Stimulated activated naive CD4-positive, alpha-beta T cell treated with Interleukin-2 at 50 U/mL for 16 hours (primary cell): ENCODE results near the gene WDR47.
A peak's percentile ranks its signal among the peaks of the same experiment; 100 is the strongest.

ENCODE experiments used
- DNase-seq: peaks from one replicate; lab custom pipeline; 2025; lab: John Stamatoyannopoulos, UW

The WDR47 gene

DNA sequence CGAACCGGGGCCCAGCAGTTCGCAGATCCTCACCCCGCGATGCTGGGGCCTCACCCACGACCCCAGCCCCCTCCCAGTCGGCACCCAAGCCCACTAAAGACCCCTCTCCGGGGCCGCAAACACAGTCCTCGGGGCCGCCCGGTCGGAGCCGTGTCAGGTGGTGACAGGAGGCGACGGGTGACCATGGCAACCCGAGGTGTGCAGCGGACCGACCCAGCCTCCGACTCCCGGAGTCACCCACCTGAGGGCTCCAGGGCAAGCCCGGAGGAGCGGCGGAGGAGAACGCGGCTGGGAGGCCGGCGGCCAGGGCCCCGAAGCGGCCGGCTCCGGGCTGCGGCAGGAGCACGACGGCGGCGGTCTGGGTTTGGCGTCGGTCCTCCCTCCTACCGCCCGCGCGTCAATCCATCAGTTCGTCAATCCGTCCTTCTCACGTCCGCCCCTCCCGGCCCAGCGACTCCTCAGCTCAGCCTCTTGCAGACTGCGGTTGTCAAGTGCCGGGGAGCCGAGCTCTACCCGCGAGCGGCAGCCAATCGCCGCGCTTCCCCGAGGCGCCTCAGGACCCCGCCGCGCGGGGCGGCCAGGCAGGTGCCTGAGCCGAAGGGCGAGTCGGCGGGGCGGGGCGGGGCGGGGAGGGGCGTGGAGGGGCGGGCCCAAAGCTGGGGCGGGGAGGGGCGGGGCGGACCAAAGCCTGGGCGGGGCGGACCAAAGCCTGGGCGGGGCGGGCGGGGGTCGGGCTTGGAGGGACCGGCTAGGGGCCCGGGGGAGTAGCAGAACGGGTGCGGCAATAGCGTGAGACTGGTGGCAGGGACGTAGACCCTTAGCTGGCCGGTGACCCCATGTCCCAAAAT is at the start of gene WDR47:
TSS of gene WDR47 (minus strand) at position 482 of the 848 bp plus-strand sequence. CDS start 18,590 bp downstream, outside the sequence.
- DNase-seq: peak; percentile 95

DNA sequence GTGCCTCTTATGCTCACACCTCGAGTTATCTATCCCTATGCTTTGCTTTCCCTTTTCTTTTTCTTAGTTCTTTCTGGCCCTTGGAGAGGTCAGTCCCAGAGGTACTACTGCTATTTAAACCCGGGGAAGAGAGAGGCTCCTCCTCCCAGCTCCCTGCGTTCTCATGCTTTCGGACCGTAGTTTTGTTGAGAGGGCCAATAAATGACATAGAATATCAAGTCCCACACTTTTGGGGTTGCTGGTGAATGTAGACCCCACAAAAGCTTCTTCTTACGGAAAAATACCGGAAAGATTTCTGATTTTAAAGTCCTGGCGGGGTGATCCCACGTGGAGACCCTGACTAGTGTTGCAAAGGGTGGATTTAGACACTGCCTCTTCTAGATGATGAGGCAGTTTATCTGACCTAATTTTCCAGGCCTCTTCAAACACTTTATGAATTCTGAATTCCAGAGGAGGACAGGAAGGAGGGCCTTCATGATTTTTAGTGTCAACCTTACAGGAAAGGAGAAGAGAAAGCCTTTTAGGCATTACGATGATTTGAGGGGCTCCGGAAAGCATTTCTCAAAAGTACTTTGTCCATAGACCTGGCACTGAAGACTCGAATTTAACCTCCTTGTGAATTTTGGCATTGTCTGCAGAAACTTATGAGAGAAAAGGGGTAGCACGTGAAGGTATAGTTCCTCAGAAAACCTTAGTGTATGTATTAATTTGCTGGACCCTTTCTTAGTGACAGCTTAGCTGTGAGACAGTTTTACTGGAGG is 49.4 kb upstream of the WDR47 start:
- DNase-seq: no peak

DNA sequence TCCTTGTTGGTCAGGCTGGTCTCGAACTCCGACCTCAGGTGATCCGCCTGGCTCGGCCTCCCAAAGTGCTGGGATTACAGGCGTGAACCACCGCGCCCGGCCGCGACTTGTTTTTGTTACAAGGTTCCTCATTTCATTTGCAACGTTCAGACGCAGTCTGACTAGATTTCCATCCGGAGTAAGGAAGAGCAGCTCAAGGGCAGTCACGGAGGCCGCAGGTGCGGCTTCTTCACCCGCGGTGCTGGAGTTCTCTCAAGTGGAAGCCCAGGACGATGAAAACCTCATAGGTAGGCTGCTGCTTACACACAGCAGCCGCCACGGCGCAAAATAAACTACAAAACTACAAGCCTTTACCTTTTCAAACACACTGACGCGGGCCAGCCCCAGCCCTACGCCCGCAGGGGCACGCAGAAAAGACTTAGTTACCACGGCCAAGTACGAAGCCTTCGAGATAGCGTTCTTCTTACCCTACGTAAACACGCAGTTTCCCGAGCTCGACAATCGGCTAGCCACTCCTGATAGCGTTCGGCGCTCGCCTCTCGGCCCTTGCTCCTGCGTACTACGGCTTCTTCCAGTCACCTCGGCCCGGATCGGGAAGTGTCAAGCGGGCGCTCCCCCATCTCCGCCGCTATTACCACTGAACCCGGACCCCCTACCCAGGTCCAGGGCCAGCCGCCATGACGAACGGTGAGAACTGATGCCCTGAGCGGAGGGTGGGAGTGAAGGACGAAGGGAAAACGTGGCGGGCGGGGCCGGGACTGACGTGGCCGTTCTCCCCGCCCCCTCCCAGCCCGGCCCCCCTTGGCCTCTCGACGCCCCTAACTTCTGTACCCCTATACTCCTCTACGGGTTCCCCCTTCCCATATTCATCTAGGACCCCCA is 48.5 kb upstream of the WDR47 start, which contains the start of gene TMEM167B:
TSS of gene TMEM167B (plus strand) at position 569 of the 882 bp plus-strand sequence. CDS start at position 678, 109 bp downstream.
- peak; percentile 86 for DNase-seq

DNA sequence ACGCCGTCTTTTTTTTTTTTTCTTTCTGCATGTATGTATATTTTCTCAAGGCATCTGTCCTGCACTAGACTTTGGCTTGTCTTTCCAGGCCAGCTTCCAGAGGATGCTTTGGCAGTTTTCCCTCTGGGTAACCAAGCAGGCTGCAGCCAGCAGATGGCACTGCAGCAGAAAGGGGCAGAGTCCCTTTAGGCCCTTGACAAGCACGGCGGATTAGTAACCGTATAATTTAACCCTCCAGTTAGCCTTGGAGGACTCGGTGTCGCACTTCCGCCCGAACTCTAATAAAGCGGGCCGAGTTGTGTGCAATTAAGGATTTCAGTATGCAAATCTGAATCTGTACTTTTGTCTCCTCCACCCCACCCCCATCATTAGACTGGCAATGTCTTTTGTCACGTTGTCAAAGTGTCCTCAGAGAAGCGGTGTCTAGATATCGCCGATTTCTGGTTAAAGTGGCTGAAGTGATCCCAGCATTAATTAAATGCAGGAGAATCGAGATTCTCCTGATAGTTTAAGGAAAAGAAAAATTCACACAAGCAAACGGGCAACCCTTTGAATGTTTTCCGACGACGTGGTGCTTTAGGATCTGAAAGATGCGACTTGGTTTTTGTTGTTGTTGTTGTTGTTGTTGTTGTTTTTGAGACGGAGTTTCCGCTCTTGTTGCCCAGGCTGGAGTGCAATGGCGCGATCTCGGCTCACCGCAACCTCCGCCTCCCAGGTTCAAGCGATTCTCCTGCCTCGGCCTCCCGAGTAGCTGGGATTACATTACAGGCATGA is 47.5 kb upstream of the WDR47 start:
- DNase-seq: peak; percentile 19

DNA sequence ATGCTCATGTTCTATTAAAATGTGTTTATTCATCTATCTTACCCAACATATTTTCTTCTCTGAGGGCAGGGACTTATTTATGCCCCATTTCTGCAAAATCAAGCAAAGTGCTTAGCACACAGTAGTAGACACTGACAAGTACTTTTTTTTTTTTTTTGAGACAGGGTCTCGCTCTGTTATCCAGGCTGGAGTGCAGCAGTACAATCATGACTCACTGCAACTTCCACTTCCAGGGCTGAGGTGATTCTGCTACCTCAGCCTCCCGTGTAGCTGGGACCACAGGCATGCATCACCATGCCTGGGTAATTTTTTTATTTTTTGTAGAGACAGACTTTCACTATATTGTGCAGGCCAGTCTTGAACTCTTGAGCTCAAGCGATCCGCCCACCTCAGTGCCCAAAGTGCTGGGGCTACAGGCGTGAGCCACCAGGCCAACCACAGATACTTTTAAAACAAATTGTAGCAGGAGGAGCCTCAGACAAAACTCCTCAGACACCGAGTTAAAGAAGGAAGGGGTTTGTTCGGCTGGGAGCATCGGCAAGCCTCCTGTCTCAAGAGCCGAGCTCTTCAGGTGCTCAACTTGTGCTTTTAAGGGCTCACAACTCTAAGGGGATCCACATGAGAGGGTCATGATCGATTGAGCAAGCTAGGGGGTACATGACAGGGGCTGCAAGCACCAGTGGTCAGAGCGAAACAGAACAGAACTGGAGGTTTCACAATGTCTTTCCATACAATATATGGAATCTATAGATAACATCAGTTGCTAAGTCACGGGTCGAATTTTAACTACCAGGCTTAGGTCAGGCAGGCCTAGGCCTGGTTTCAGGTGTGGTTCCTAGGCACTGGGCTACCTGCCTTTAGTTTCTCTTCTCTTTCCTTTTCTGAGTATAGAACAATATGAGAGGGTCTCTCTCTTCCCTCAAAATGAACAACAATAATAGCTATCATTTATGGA is 42.9 kb upstream of the WDR47 start:
- DNase-seq: no peak

DNA sequence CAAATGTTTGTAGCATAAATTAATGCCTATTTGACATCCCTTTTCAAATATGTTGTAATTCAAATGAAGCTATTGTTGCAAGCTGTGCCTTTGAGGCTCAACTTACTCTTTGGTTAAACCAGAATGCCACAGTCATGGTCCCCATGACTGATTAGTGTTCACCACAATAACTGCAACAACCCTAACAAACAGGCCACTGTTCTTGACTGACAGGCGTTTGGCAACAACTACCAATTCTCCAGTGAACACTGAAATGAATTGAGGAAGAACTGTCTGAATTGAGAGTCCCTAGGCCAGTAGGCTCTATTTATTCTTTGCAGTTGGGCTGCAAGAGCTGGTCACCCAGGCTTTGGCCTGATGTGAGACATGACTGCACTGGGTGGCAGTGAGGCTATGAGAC is 42.0 kb upstream of the WDR47 start:
- DNase-seq: no peak

DNA sequence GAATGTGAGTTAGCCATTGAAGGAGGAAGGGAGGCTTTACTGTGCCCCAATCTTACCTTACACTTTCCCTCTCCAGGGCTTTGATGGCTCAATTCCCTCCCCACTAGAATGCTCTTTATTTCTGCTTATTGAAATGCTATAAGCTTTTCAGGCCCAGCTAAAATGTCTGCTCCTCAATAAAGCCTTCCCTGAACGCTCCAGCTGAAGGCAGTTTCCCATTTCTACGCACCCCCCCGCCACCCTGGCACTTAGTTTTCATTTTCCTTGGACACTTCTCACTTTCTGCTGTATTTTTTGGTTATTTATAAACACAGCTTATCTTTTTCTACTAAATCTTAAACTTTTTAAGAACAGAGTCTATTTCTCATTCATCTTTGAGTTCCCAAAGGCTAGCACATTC is 41.6 kb upstream of the WDR47 start:
- DNase-seq: no peak

DNA sequence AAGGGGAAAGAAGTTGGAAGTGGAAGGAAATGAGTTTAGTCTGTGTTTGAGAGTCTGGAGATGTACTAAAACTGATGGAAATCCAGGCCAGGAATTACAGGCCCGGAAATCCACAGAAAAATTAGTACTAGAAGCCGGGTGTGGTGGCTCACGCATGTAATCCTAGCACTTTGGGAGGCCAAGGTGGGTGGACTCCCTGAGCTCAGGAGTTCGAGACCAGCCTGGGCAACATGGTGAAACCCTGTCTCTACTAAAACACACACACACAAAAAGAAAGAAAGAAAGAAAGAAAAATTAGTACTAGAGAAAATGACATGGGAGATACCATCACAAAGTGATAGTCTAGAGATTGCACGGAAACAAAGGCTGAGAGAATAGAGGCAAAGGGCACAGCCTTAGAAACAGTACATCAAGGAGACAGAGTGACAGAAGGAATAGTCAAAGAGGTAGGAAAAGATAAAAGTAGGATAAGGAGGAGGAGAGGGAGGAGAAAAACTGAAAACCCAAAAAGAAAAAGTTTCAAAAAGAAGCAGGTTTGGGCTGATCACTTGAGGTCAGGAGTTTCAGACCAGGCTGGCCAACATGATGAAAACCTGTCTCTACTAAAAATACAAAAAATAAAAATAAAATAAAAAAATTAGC is 38.7 kb upstream of the WDR47 start:
- DNase-seq: no peak

DNA sequence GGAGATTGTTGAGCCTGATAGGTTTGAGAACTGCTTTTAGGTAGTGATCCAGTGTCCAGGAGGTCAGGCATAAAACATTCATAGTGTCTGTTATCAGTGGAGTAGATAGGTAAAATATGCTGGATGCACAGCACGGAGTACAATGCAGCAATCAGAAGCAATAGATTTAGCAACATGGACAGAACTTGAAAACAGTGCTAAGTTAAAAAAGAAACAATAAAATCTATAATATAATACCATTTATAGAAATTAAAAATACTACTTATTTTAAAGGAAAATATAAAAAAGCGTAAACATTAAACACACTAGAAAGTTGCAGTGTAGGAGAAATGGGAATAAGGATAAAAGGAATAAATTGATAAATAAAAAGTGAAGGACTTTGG is 37.3 kb upstream of the WDR47 start:
- DNase-seq: no peak

DNA sequence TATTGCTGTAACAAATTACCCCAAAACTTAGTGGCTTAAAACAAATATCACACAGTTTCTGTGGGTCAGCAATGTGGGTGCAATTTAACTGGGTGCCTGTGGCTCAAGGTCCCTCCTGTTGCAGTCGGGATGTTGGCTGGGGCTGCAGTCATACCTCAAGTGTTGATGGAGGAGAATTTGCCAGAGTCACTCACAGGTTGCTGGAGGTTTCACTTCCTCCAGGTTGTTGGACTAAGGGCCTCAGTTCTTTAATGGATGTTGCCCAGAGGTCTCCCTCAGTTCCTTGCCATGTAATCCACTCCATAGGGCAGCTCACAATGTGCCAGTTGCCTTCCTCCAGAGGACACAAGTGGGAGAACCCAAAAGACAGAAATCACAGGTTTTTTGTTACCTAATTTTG is 36.4 kb upstream of the WDR47 start:
- DNase-seq: no peak

DNA sequence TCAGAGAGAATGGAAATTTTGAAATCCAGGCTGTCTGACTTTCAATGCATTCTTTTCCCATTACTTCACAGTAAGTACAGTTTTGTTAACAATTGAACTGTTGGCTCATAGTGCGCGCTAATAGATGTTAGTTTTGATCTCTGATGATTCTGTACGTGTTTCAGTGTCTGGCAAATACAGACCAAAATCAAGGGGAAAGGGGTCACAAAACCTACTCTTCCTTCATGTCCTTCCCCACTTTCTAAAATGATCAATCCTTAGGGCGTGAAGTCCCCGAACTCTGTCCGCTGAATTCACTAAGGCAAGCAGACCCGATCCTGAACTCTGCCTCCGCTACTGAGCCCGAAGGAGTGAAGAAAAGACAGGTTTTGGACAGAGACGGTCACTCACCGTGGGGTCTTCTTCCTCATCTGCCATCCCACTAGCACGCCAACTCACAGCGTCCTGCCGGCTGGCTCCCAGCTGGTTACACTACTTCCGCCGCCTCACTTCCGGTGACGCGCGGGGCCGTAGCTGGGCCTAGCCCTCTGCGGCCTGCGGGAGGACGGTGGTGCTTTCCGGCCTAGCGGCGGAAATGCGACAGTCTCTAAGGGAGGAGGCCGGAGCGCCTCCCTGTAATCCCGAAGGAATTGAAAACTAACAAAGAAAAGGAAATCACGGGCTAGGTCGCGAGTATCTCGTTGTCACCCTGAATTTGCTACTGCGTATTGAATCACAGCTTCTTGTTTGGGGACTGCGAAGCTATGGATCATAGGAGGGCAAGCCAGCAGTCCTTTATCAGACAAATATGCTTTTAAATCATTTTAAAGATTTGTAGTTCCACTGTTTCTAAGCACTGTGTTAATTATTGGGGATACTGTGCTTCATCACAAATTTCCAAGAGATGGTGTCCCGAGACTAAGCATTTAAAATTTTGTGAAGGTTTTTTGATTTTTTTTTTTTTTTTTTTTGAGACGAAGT is 33.9 kb upstream of the WDR47 start, which contains the start of gene TAF13:
TSS of gene TAF13 (minus strand) at position 473 of the 960 bp plus-strand sequence. CDS start at position 417, 56 bp downstream.
- peak; percentile 83 for DNase-seq

DNA sequence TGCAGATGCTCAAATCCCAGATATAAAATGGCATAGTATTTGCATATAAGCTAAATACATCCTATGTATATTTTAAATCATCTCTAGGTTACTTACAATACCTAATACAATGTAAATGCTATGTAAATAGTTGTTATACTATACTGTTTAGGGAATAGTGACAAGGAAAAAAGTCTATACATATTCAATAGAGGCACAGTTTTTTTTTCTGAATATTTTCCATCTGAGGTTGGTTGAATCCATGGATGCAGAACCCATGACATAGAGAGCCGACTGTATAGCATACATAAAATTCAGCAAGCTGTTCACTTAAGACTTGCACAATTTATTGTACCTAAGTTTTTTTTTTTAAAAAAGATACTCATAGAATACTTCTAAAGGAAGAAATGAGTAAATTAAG is 27.4 kb upstream of the WDR47 start:
- DNase-seq: no peak

DNA sequence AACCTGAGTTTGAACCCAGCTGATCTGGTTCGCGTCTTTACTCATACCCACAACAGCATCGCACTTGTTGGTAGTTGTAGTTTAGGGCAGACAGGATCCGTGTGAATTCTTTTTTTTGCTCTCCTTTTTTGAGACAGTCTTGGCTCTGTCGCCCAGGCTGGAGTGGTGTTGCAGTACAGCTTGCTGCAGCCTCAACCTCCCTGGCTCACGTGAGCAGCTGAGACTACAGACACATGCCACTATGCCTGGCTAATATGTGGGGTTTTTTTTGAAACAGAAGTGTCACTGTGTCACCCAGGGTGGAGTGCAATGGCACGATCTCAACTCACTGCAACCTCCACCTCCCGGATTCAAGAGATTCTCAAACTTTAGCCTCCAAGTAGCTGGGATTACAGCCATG is 26.0 kb upstream of the WDR47 start:
- DNase-seq: no peak

DNA sequence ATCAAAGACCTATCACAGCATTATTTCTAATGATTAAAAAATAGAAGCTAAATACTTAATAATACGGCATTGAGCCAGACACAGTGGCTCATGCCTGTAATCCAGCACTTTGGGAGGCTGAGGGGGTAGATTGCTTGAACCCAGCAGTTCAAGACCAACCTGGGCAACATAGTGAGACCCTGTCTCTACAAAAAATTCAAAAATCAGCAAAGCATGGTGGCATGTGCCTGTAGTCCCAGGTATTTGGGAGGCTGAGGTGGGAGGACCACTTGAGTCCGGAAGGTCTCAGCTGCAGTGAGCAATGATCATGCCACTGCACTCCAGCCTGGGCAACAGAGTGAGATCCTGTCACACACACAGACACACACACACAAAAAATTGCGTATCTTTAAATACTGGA is 23.2 kb upstream of the WDR47 start:
- DNase-seq: no peak

DNA sequence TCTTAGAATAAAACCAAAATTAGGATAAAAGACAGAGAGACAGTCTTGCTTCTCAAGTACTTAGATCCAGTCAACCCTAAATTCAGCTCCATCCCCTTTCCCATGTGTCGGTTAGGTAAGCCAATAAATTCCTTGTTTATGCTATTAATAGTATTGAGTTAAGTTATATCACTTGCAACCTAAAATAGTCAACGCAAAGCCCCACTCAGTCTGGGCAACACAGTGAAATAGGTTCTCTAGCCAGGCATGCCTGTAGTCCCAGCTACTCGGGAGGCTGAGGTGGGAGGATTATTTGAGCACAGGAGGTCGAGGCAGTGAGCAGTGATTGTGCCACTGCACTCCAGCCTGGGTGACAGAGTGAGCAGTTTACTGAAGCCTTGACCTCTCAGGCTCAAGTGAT is 19.3 kb upstream of the WDR47 start:
- DNase-seq: no peak

DNA sequence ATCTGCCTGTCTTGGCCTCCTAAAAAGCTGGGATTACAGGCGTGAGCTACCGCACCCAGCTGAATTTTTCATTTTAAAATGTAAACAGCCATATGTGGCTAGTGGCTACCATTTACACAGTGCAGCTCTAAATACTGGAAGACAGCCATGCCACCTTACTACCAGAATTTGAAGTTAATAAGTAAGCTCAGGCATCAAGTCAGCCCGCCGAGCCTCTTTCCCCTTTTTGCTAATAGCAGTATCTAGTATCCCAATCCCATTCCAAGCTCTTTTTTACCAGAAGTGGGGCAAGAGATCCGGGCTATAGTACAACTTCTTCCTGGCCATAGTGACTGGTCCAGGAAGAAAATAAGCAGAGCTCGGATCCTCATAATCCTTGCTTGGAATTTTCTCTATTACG is 18.8 kb upstream of the WDR47 start:
- DNase-seq: no peak

DNA sequence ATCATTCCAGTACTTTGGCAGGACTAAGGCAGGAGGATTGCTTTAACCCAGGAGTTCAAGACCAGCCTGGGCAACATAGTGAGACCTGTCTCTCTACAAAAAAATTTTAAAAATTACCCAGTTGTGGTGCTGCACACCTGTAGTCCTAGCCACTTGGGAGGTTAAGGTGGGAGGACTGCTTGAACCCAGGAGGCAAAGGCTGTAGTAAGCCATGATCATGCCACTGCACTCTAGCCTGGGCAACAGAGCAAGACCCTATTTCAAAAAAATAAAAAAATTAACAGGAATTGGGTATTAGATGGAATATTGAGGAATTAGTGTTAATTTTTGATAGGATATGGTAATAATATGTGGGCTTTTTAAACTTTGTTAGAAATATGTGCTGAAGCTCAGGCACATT is 17.1 kb upstream of the WDR47 start:
- no peak for DNase-seq

DNA sequence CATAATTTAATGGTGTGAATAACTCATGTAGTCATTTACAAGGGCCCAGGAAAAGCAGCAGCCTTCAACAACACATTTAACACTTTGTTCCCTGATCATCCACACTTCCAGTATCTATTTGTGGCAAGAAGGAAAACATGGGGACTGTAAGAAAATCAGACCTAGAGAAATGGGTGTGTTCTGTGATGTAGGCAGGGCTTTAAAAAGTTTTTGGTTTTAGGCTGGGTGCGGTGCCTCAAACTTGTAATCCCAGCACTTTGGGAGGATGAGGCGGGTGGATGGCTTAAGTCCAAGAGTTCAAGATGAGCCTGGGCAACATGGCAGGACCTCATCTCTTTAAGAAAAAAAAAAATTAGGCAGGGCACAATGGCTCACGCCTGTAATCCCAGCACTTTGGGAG is 14.2 kb upstream of the WDR47 start:
- DNase-seq: no peak
